Muscle layer of duodenum (tissue), 2 donors: Measurements from ENCODE around the gene SMARCA5.

Source experiments
- H3K27ac ChIP-seq: one replicate; pipeline ENCODE4 v1.7.0; 2013; ENCODE audit warnings: mild to moderate bottlenecking, low read length
- H3K27me3 ChIP-seq: one replicate; pipeline ENCODE4 v1.7.0; 2013; ENCODE audit warnings: low read depth, mild to moderate bottlenecking, control low read depth, low read length
- H3K36me3 ChIP-seq, 2 donors: one replicate each; pipeline ENCODE4 v1.7.0; 2013; ENCODE audit warnings: low read length in 2 of 2, control low read depth in 1 of 2, mild to moderate bottlenecking in 1 of 2; ENCODE audit not compliant: insufficient read depth in 2 of 2, control insufficient read depth in 1 of 2
- H3K4me1 ChIP-seq, 2 donors: one replicate each; pipeline ENCODE4 v1.7.0; 2013; ENCODE audit warnings: low read length in 2 of 2, mild to moderate bottlenecking in 2 of 2, control low read depth in 1 of 2, moderate library complexity in 1 of 2; ENCODE audit not compliant: insufficient read depth in 2 of 2, control insufficient read depth in 1 of 2
- H3K4me3 ChIP-seq, 2 donors: one replicate each; pipeline ENCODE4 v1.7.0; 2013; ENCODE audit warnings: low read length in 2 of 2, low read depth in 1 of 2, mild to moderate bottlenecking in 1 of 2
- H3K9me3 ChIP-seq, 2 donors: one replicate each; pipeline ENCODE4 v1.7.0; 2013; ENCODE audit warnings: low read length in 2 of 2, control low read depth in 1 of 2, mild to moderate bottlenecking in 1 of 2; ENCODE audit not compliant: control insufficient read depth in 1 of 2
- donor health status: healthy.

The SMARCA5 gene

GRCh38 chr4:143581331-143581946 is 67.9 kb downstream of the SMARCA5 start:
- H3K36me3 ChIP-seq, result no peaks in the 10 kb centered on the region
- H3K4me1 ChIP-seq, result no peaks in the 10 kb centered on the region
- H3K4me3 ChIP-seq, result no peak overlapping the region
- H3K27ac ChIP-seq, result no peak overlapping the region
- H3K27me3 ChIP-seq, result no peaks in the 10 kb centered on the region
- H3K9me3 ChIP-seq, result peaks cover 0 to 19% of the 10 kb centered on the region in 2 donors

GRCh38 chr4:143585548-143585947 is 72.0 kb downstream of the SMARCA5 start:
- no peaks in the 10 kb centered on the region for H3K36me3 ChIP-seq
- no peaks in the 10 kb centered on the region for H3K27me3 ChIP-seq
- no peak overlapping the region for H3K4me3 ChIP-seq
- H3K27ac ChIP-seq, result no peak overlapping the region
- no peaks in the 10 kb centered on the region for H3K4me1 ChIP-seq
- peaks cover 0 to 19% of the 10 kb centered on the region in 2 donors for H3K9me3 ChIP-seq

- Histone ChIP-seq H3K27ac (no peak overlapping the region), H3K36me3 (no peaks in the 10 kb centered on the region), H3K27me3 (no peaks in the 10 kb centered on the region), H3K4me3 (no peak overlapping the region), H3K9me3 (peaks cover 0 to 19% of the 10 kb centered on the region in 2 donors), H3K4me1 (no peaks in the 10 kb centered on the region)
Measured at GRCh38 chr4:143586080-143586479, 72.6 kb downstream of the SMARCA5 start.

DNA sequence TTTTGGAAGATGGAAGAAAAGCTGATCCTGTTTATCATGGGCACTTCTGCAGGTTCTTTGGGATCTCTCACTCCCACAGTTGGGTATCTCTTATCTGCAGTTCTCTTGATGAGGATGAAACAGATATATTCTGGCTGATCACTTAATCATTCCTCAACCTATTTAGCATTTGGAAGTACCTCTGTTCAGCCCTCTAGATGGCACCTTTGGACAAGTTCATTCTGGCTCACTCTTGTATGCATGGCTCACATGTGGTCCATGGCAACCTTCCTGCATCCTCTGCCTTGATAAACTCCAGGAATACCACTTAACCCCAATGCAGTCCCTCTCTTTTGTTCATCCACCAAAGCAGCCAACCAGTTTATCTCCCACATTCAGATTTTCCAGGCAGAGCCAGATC is 74.2 kb downstream of the SMARCA5 start:
- Histone ChIP-seq H3K27me3 (no peaks in the 10 kb centered on the region), H3K36me3 (no peaks in the 10 kb centered on the region), H3K27ac (no peak overlapping the region), H3K4me3 (no peak overlapping the region), H3K9me3 (peaks cover 0 to 12% of the 10 kb centered on the region in 2 donors), H3K4me1 (no peaks in the 10 kb centered on the region)

DNA sequence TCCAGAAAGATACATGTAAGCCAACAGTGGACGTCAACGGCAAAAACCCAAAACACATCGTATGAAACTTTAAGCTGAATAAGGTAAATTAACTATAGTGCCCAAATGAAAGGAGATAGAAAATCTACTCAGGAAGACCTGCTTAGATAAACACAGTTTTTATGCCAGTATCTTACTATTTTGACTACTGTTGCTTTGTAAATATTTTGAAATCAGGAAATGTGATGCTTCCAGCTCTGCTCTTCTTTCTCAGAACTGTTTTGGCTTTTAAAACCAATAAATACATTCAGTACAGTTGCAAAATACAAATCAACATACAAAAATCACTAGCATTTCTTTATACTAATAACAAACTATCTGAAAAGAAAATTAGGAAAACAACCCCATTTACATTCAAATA is 83.8 kb downstream of the SMARCA5 start:
- Histone ChIP-seq H3K9me3 (no peaks in the 10 kb centered on the region), H3K36me3 (no peaks in the 10 kb centered on the region), H3K4me3 (no peak overlapping the region), H3K4me1 (no peaks in the 10 kb centered on the region), H3K27ac (no peak overlapping the region), H3K27me3 (no peaks in the 10 kb centered on the region)

DNA sequence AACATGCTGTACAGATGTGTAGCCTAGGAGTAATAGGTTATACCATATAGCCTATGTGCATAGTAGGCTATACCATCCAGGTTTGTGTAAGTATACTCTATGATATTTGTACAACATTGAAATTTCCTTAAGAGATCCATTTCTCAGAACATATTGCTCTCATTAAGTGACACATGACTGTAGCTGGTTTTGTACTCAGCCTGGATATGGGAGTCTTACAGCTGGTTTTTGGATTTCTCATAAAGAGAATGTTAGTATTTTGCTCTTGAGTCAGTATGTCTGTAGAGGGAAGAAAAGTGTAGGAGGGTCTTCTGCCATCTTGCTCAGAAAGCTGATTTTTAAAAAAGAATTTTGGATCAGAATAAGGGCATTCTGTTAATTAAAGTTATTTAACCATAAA is 85.3 kb downstream of the SMARCA5 start:
- no peaks in the 10 kb centered on the region for H3K9me3 ChIP-seq

GRCh38 chr4:143599827-143600226 is 86.3 kb downstream of the SMARCA5 start:
- no peak overlapping the region for H3K4me3 ChIP-seq
- no peaks in the 10 kb centered on the region for H3K36me3 ChIP-seq
- H3K27me3 ChIP-seq, result no peaks in the 10 kb centered on the region
- H3K4me1 ChIP-seq, result no peaks in the 10 kb centered on the region
- no peak overlapping the region for H3K27ac ChIP-seq
- no peaks in the 10 kb centered on the region for H3K9me3 ChIP-seq

More for the DNA sequence above, 85.3 kb downstream of the SMARCA5 start:
- Histone ChIP-seq H3K36me3 (no peaks in the 10 kb centered on the region), H3K27ac (no peak overlapping the region), H3K27me3 (no peaks in the 10 kb centered on the region), H3K4me3 (no peak overlapping the region), H3K4me1 (no peaks in the 10 kb centered on the region)

DNA sequence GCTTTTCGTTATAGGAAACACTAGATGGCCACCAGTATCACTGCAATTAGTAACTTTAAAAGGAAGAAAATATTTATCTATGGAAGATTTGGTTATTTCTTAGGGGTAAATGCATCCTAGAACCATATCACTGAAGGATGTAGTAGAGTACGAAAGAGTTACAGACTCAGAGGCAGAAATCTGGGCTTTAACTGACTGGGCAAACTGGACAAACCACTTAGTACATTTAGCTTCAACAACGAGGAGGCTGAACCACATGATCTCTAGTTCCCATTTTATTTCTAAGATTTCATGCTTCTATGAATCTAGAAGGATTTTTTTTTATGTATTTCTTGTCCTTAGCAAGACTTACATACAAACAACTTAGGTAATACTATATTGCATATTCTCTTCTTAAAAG is 93.0 kb downstream of the SMARCA5 start:
- Histone ChIP-seq H3K36me3 (no peaks in the 10 kb centered on the region), H3K27me3 (no peaks in the 10 kb centered on the region), H3K9me3 (peaks cover 0 to 7% of the 10 kb centered on the region in 2 donors), H3K27ac (no peak overlapping the region), H3K4me3 (no peak overlapping the region), H3K4me1 (no peaks in the 10 kb centered on the region)
